Stimulated activated naive B cell treated with anti-CD40 and anti-IgM and Interleukin-4, amounts not matched to agents 10 μg/mL and 1 μg/mL and 100 μg/mL, for 72 hours (primary cell): ENCODE measurements around the gene SLX9.

ENCODE experiments used
- ATAC-seq, 2 donors: fragments of 150-1000 bp; cut with Tn5 transposase; replicated peaks; 2 replicates each; pipeline ENCODE4 v1.10.0; 2021; ENCODE audit warnings: moderate library complexity in 1 of 2
- DNase-seq: peaks from one replicate; pipeline ENCODE4 v3.0.0; 2021
- H3K27ac Mint-ChIP-seq: one replicate; pipeline ENCODE4 v1.8.0; 2022; ENCODE audit warnings: mild to moderate bottlenecking, mixed read lengths
- H3K27me3 Mint-ChIP-seq, 2 donors: one replicate each; pipeline ENCODE4 v1.8.0; 2022; ENCODE audit warnings: mixed read lengths in 2 of 2
- H3K36me3 Mint-ChIP-seq, 2 donors: one replicate each; pipeline ENCODE4 v1.8.0; 2022; ENCODE audit warnings: mixed read lengths in 2 of 2, mild to moderate bottlenecking in 1 of 2
- H3K4me1 Mint-ChIP-seq, 2 donors: one replicate each; pipeline ENCODE4 v1.8.0; 2022; ENCODE audit warnings: mixed read lengths in 2 of 2, mild to moderate bottlenecking in 1 of 2
- H3K4me3 Mint-ChIP-seq, 2 donors: one replicate each; pipeline ENCODE4 v1.8.0; 2022; ENCODE audit warnings: mild to moderate bottlenecking in 2 of 2, mixed read lengths in 2 of 2, moderate library complexity in 1 of 2
- H3K9me3 Mint-ChIP-seq, 2 donors: one replicate each; pipeline ENCODE4 v1.8.0; 2022; ENCODE audit warnings: mixed read lengths in 2 of 2, mild to moderate bottlenecking in 1 of 2

Gene SLX9

DNA sequence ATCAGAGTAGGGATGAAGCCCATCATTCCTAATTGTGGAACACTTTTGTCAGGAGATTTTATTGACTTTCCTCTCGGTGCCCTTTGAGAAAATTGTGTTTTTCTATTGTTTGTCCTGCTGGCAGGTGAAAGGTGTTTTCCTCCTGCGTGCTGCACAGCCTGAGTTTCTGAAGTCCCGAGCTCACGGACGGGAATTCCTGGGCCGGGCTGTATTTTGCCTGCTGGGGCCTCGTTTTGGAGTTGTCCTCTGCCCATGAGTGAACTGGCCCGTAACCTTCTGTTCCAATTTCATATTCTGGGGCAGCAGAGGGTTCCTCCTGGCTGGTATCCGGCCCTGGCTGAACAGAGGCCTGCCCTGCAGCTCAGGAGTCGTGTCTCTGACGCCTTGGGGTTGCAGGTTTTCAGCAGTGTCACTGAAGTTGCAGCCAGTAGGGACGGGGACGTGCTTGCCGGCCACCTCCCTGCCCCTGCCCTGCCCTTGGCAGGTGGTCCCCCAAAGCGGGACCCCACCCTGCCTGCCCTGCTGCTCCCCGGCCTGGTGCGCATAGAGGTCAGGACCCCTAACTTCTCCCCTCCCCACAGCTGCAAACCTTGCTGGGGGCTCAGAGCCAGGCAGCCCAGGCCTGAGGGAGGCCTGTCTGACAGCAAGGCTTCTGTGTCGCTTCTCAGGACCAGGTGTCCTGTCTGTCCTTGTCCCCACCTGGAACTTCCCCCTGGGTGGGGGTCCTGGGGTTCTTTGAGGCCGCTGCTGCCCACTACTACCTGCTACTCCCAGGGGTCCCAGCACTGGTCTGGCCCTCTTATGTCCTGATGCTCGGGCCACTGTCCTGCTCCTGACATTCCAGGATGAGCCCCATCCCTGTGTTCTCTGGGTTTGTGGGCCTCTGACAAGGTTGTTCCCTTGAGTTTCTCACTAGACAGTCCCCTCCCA, 49.0 kb downstream of the SLX9 start:
- ATAC-seq (no peak), DNase-seq (no peak)
- H3K27me3 Mint-ChIP-seq = peaks cover 13 to 14% of the 10 kb centered on the region in 2 donors
- H3K4me1 Mint-ChIP-seq = peaks cover 12 to 14% of the 10 kb centered on the region in 2 donors
- no peaks in the 10 kb centered on the region for H3K36me3 Mint-ChIP-seq
- H3K4me3 Mint-ChIP-seq = no peak overlapping the region
- H3K27ac Mint-ChIP-seq = no peak overlapping the region
- no peaks in the 10 kb centered on the region for H3K9me3 Mint-ChIP-seq

GRCh38 chr21:44989537-44989886, 49.7 kb downstream of the SLX9 start:
- Mint-ChIP-seq H3K4me3 (no peak overlapping the region), H3K27me3 (peaks cover 14% of the 10 kb centered on the region in 2 donors), H3K4me1 (peaks cover 12 to 14% of the 10 kb centered on the region in 2 donors), H3K9me3 (no peaks in the 10 kb centered on the region), H3K27ac (no peak overlapping the region), H3K36me3 (no peaks in the 10 kb centered on the region)
- ATAC-seq = peak; percentile 44 to 54
- DNase-seq = no peak

GRCh38 chr21:44989943-44990780, 50.3 kb downstream of the SLX9 start:
- ATAC-seq (no peak), DNase-seq (no peak)
- Mint-ChIP-seq H3K9me3 (no peaks in the 10 kb centered on the region), H3K27ac (no peak overlapping the region), H3K4me3 (no peak overlapping the region), H3K27me3 (peaks cover 14% of the 10 kb centered on the region in 2 donors), H3K4me1 (peaks cover 13 to 14% of the 10 kb centered on the region in 2 donors), H3K36me3 (no peaks in the 10 kb centered on the region)

- Mint-ChIP-seq H3K4me1 (peaks cover 13 to 14% of the 10 kb centered on the region in 2 donors), H3K4me3 (no peak overlapping the region), H3K27ac (no peak overlapping the region), H3K27me3 (peaks cover 14% of the 10 kb centered on the region in 2 donors), H3K36me3 (no peaks in the 10 kb centered on the region), H3K9me3 (no peaks in the 10 kb centered on the region)
- DNase-seq = no peak
- ATAC-seq = no peak
Measured at GRCh38 chr21:44990921-44991320, 51.1 kb downstream of the SLX9 start.

GRCh38 chr21:44991538-44992483, 52.0 kb downstream of the SLX9 start:
- Mint-ChIP-seq H3K27ac (no peak overlapping the region), H3K4me1 (peaks cover 15 to 18% of the 10 kb centered on the region in 2 donors), H3K9me3 (no peaks in the 10 kb centered on the region), H3K27me3 (peaks cover 18 to 22% of the 10 kb centered on the region in 2 donors), H3K4me3 (no peak overlapping the region), H3K36me3 (no peaks in the 10 kb centered on the region)
- ATAC-seq = no peak
- DNase-seq = no peak

DNA sequence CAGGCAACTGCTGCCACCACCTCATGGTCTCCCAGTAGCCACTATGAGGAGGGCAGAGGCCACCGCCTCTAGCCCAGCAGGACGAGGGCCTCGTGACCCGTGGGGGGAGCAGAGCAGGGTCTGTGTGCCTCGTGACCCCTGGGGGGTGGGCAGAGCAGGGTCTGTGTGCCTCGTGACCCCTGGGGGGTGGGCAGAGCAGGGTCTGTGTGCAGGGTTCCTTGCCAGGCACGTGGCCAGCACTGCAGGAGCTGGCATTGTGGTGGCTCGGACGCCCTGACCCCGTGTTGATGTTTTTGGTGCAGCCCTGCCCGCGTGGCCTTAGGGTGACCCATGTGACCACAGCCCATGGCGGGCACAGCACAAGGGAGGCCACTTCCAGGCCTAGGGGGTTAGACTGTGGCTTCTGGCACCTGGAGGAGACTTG, 52.8 kb downstream of the SLX9 start:
- H3K27me3 Mint-ChIP-seq = peaks cover 19 to 25% of the 10 kb centered on the region in 2 donors
- H3K4me1 Mint-ChIP-seq = peaks cover 15 to 20% of the 10 kb centered on the region in 2 donors
- H3K4me3 Mint-ChIP-seq = no peak overlapping the region
- ATAC-seq = no peak
- H3K36me3 Mint-ChIP-seq = no peaks in the 10 kb centered on the region
- H3K27ac Mint-ChIP-seq = no peak overlapping the region
- H3K9me3 Mint-ChIP-seq = no peaks in the 10 kb centered on the region
- DNase-seq = no peak

- no peak for DNase-seq
- Mint-ChIP-seq H3K27ac (no peak overlapping the region), H3K4me1 (peaks cover 15 to 21% of the 10 kb centered on the region in 2 donors), H3K27me3 (peaks cover 19 to 25% of the 10 kb centered on the region in 2 donors), H3K36me3 (no peaks in the 10 kb centered on the region), H3K4me3 (no peak overlapping the region), H3K9me3 (no peaks in the 10 kb centered on the region)
- no peak for ATAC-seq
Measured at GRCh38 chr21:44993321-44994046, 53.7 kb downstream of the SLX9 start.

DNA sequence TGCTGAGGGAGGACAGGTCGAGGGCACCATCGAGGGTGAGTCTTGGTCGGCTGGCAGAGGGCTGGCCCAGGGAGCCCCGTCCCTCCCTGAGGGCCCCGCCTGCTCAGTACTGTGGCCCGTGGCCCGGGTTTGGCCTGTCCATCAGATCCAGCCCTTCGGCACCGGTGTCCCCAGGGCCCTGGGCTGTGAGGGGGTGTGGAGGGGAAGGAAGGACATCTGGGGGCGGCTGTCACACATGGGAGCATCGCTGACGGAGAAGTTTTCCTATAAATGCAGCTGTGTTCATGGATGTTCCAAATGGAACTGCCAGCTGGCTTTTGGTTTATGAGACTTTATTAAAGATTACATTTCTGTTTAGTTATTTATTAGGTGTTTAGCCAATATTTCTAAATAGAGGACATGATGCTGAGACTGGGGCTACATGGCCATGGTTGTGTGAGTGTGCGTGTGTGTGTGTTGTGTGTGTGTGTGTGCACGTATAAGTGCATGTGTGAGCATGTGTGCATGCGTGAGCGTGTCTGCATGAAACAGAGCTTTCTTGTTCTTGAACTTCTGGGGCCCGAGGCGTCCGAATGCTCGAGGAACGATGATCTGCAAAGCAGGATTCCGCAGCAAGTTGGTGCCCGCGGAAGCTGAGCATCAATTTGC, 54.3 kb downstream of the SLX9 start:
- Mint-ChIP-seq H3K27me3 (peaks cover 22 to 28% of the 10 kb centered on the region in 2 donors), H3K4me3 (no peak overlapping the region), H3K9me3 (no peaks in the 10 kb centered on the region), H3K27ac (no peak overlapping the region), H3K4me1 (peaks cover 16 to 25% of the 10 kb centered on the region in 2 donors), H3K36me3 (no peaks in the 10 kb centered on the region)
- no peak for ATAC-seq
- no peak for DNase-seq

DNA sequence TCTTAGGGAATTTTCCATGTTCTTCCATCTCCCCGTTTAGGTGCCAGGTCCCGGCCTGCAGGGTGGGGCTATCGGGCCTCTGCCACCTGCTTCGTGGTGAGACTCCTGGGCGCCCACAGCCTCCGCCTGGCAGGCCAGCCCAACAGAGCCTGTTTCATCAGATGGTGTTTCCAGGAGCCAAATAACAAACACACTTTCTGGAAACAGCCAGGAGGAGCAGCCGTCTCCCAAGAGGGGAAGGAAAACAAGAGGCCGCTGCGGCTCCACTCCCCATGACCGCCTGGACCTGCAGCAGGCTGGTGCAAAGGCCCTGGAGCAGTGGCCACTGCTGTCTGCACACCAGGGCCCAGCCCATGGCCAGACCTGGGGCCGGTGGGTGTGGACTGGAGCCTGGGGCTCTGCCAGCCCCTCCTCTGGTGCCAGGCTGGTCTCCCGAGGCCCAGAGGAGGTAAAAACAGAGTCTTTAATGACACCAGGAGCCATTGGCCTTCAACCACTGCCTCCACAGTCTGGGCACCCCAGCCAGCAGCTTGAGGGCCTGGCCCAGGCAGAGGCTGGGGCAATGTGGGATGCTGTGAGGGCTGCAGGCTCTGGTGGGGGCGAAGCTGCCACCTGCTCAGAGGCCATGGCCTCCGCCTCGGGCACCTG, 55.0 kb downstream of the SLX9 start:
- H3K27me3 Mint-ChIP-seq = peaks cover 22 to 29% of the 10 kb centered on the region in 2 donors
- H3K4me1 Mint-ChIP-seq = peaks cover 16 to 25% of the 10 kb centered on the region in 2 donors
- DNase-seq (no peak), ATAC-seq (no peak)
- no peak overlapping the region for H3K27ac Mint-ChIP-seq
- H3K9me3 Mint-ChIP-seq = no peaks in the 10 kb centered on the region
- H3K36me3 Mint-ChIP-seq = no peaks in the 10 kb centered on the region
- no peak overlapping the region for H3K4me3 Mint-ChIP-seq

DNA sequence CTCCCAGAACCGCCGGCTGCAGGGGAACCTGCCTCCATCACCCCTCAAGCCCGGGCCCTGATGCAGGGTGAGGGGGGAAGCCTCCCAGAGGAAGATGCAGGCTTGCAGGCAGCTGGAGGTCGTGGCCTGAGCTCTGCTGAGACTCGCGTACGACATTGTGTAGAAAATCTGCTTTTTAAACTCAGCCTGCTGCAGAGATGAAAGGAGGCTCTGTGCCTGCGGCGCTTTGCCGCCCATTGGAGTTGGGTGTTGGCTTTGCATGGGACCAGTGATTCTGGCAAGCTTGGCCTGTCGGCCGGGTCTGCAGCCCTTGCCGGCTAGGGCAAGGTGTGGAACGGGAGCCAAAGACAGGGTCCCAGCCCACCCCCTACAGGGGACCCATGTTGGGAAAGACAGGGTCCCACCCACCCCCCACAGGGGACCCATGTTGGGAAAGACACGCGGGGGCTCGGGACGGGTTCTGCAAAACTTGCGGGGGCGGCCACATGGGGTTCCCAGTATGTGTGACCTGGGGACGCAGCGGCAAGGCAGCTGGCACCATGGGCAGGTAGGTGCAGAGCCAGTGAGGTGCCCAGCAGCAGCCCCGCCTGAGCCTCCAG, 55.6 kb downstream of the SLX9 start:
- Mint-ChIP-seq H3K4me3 (no peak overlapping the region), H3K27ac (peak overlapping the region; percentile 31), H3K36me3 (no peaks in the 10 kb centered on the region), H3K27me3 (peaks cover 28 to 32% of the 10 kb centered on the region in 2 donors), H3K9me3 (no peaks in the 10 kb centered on the region), H3K4me1 (peaks cover 14 to 27% of the 10 kb centered on the region in 2 donors)
- DNase-seq (no peak), ATAC-seq (no peak)

DNA sequence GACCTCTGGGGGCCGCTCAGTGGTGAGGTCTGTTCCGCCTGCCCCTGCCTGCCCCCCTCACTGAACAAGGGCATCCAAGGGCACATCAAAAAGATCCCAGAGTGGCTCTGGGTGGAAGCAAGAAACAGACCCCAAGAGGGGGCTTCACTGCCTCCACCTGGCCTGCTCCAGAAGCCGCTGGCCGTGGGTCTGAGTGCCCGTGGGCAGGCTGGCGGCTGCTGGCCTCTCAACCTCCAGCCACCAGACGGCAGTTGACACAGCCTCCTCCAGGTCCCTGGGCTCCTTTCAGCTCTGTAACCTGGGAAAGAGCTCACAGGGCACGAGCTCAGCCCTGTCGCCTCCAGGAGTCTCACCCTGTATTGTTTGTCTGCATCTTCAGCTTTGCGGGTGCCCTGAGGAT, 56.3 kb downstream of the SLX9 start:
- no peak for ATAC-seq
- Mint-ChIP-seq H3K27ac (no peak overlapping the region), H3K4me1 (peaks cover 14 to 27% of the 10 kb centered on the region in 2 donors), H3K36me3 (no peaks in the 10 kb centered on the region), H3K27me3 (peaks cover 34 to 38% of the 10 kb centered on the region in 2 donors), H3K4me3 (no peak overlapping the region), H3K9me3 (no peaks in the 10 kb centered on the region)
- DNase-seq = no peak

GRCh38 chr21:44996501-44996921, 56.7 kb downstream of the SLX9 start:
- DNase-seq (no peak), ATAC-seq (no peak)
- Mint-ChIP-seq H3K4me1 (peaks cover 14 to 27% of the 10 kb centered on the region in 2 donors), H3K36me3 (no peaks in the 10 kb centered on the region), H3K9me3 (no peaks in the 10 kb centered on the region), H3K4me3 (no peak overlapping the region), H3K27ac (no peak overlapping the region), H3K27me3 (peaks cover 34 to 41% of the 10 kb centered on the region in 2 donors)
